Epithelial cell of esophagus (primary cell): Measurements from ENCODE around the gene SPRY2.

ENCODE experiments used
- DNase-seq: peaks from one replicate; pipeline ENCODE4 v3.0.0; 2010; ENCODE audit warnings: low read depth
- H3K4me3 ChIP-seq: 2 replicates; pipeline ENCODE4 v1.5.1; 2011; ENCODE audit warnings: mild to moderate bottlenecking, low read length, control low read depth
- CTCF ChIP-seq: IDR thresholded peaks from 2 replicates; pipeline ENCODE4 v1.5.1; 2011; ENCODE audit warnings: low read depth, mild to moderate bottlenecking, low read length, control low read depth, inconsistent platforms; ENCODE audit not compliant: insufficient read depth; ENCODE audit errors: missing control alignments

SPRY2 gene

DNA sequence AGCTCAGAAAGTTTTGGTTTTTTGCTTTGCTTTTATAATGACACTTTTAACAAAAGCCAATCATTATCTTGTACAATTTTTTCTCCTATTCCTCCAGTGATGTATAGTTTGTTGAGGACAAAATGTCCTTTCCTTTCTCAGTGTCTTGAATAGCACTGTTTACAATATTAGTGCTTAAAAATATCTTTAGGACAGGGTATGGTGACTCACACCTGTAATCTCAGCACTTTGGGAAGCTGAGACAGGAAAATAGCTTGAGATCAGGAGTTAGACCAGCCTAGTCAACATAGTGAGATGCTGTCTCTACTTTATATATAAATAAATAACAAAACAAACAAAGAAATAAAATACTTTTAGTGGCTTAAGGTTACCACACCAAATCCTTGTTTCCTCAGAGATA lies 41.9 kb downstream of the SPRY2 start:
- H3K4me3 ChIP-seq, result no peak overlapping the region
- no peak for DNase-seq
- TF ChIP-seq CTCF, result no peak

GRCh38 chr13:80297503-80297902 lies 43.4 kb downstream of the SPRY2 start:
- DNase-seq, result no peak
- TF ChIP-seq CTCF, result no peak
- no peak overlapping the region for H3K4me3 ChIP-seq

DNA sequence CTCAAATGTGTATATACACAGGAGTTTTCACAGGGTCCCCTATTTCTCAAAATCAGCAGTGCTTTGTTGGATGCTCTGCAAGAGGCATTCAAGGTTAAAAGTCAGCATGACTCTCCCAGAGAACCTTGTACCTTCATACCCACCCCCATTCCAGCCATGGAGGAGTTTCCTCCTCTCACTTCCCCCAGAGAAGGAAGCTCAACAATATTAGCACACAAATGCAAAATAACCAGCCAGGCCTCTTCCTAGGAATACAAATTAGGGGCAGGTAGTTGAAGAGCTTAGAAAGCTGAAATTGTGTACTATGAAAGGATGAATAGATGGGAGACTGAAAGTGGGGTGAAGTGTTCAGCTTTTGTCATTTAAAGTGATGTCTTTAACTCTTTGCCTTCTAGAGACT lies 43.8 kb downstream of the SPRY2 start:
- H3K4me3 ChIP-seq, result no peak overlapping the region
- TF ChIP-seq CTCF, result no peak
- no peak for DNase-seq

- TF ChIP-seq CTCF, result no peak
These were observed 44.3 kb downstream of the SPRY2 start for GRCh38 chr13:80296638-80297037.

GRCh38 chr13:80290591-80290990 lies 50.3 kb downstream of the SPRY2 start:
- DNase-seq, result no peak
- TF ChIP-seq CTCF, result no peak
- H3K4me3 ChIP-seq, result no peak overlapping the region

More at GRCh38 chr13:80296638-80297037, 44.3 kb downstream of the SPRY2 start:
- no peak overlapping the region for H3K4me3 ChIP-seq
- no peak for DNase-seq
